ENCODE measurements around the gene HAAO.

GRCh38 chr2:42809131-42809818 lies 16.9 kb upstream of the HAAO start:
- TF ChIP-seq CTCF (IDR thresholded peaks at IDR 0.05) (no peak), EP300 (IDR thresholded peaks at IDR 0.05) (no peak), POLR2AphosphoS5 (IDR thresholded peaks at IDR 0.05) (no peak)
